ENCODE results near the gene VPS29. TPM values are rescaled to one million over a fixed set of nuclear protein-coding genes. Genes with fewer than 3 reads are reported as not detected.

The VPS29 gene
- total RNA-seq (2022): 156 and 164 TPM in 2 replicates
- Bru-seq, nascent RNA: percentile 93 among the genes with signal in this experiment
- percentile 95 among the genes with signal in this experiment for BruChase-seq, experiment 1, labeled RNA remaining after a 6-hour chase
- BruChase-seq, experiment 2, labeled RNA remaining after a 2-hour chase: percentile 96 among the genes with signal in this experiment
- long read RNA-seq, transcript VPS29-206 (4 exons, 1,523 nt): major isoform, 290 of 459 reads
- long read RNA-seq, transcript VPS29-207 (5 exons, 818 nt): minor isoform, 11 of 459 reads
- long read RNA-seq, partial matches to known transcripts: 37 of 459 reads
- long read RNA-seq, other reads (novel, unspliced or antisense): 113 of 459 reads

- no peaks in the 10 kb centered on the region for H3K9me3 Mint-ChIP-seq (ENCODE audit: low read depth, unreplicated experiment)
- peak within 1 kb of the TSS; percentile 95 for H3K4me3 Mint-ChIP-seq (ENCODE audit: low read depth, unreplicated experiment)
- CTCF ChIA-PET: interaction anchor here (0.6 to 2.7 kb wide), 3 partner anchors 34 to 125 kb away, joined by 4 to 12 read pairs (median 4); partner anchors contain the start of genes FAM216A and GPN3
- intact Hi-C loops (cut with micrococcal nuclease; ENCODE audit: unreplicated experiment): no loop called here
- peaks cover 30% of the 10 kb centered on the region for H3K36me3 Mint-ChIP-seq (ENCODE audit: insufficient read depth, unreplicated experiment)
- BruUV-seq (replicated peaks): TSS peak; percentile 85
- peak within 1 kb of the TSS; percentile 77 for H3K27ac Mint-ChIP-seq (ENCODE audit: unreplicated experiment)
- H3K27me3 Mint-ChIP-seq (ENCODE audit: unreplicated experiment): no peaks in the 10 kb centered on the region
- no peak for TF ChIP-seq CTCF (IDR thresholded peaks at IDR 0.05; ENCODE audit: unreplicated experiment)
- DNase-seq: peak; percentile 99
- H3K4me1 Mint-ChIP-seq (ENCODE audit: low read depth, unreplicated experiment): peaks cover 15% of the 10 kb centered on the region
Measured at GRCh38 chr12:110501752-110502738, at the start of gene VPS29, which contains the start of gene RAD9B. Gene VPS29, minus strand, starts transcription at chr12:110502111. Its CDS starts 60 bp downstream, at chr12:110502051. Gene RAD9B, plus strand, starts transcription at chr12:110502331. Its CDS starts 7 bp downstream, at chr12:110502338.

- H3K27me3 Mint-ChIP-seq (ENCODE audit: unreplicated experiment): no peaks in the 10 kb centered on the region
- no peak overlapping the region for H3K27ac Mint-ChIP-seq (ENCODE audit: unreplicated experiment)
- H3K9me3 Mint-ChIP-seq (ENCODE audit: low read depth, unreplicated experiment): no peaks in the 10 kb centered on the region
- peaks cover 4% of the 10 kb centered on the region for H3K36me3 Mint-ChIP-seq (ENCODE audit: insufficient read depth, unreplicated experiment)
- no peak for DNase-seq
- TSS peak; percentile 8 for BruUV-seq (replicated peaks)
- peaks cover 16% of the 10 kb centered on the region for H3K4me1 Mint-ChIP-seq (ENCODE audit: low read depth, unreplicated experiment)
- intact Hi-C loops (cut with micrococcal nuclease; ENCODE audit: unreplicated experiment): no loop called here
- H3K4me3 Mint-ChIP-seq (ENCODE audit: low read depth, unreplicated experiment): no peak overlapping the region
- CTCF ChIA-PET: interaction anchor here (1.5 kb wide), 1 partner anchor 51 kb away, joined by 22 read pairs; no protein-coding TSS in a partner anchor
- no peak for TF ChIP-seq CTCF (IDR thresholded peaks at IDR 0.05; ENCODE audit: unreplicated experiment)
Measured at GRCh38 chr12:110550981-110551380, 49.1 kb upstream of the VPS29 start.

- BruUV-seq (replicated peaks): no TSS peak
- Mint-ChIP-seq H3K27ac (ENCODE audit: unreplicated experiment) (no peak overlapping the region), H3K4me1 (ENCODE audit: low read depth, unreplicated experiment) (peaks cover 7% of the 10 kb centered on the region)
Measured at GRCh38 chr12:110549716-110550115, 47.8 kb upstream of the VPS29 start.

More at GRCh38 chr12:110549716-110550115, 47.8 kb upstream of the VPS29 start:
- Mint-ChIP-seq H3K4me3 (ENCODE audit: low read depth, unreplicated experiment) (no peak overlapping the region), H3K27me3 (ENCODE audit: unreplicated experiment) (no peaks in the 10 kb centered on the region), H3K36me3 (ENCODE audit: insufficient read depth, unreplicated experiment) (peaks cover 10% of the 10 kb centered on the region), H3K9me3 (ENCODE audit: low read depth, unreplicated experiment) (no peaks in the 10 kb centered on the region)
- CTCF ChIA-PET: no interaction called here
- intact Hi-C loops (cut with micrococcal nuclease; ENCODE audit: unreplicated experiment): no loop called here
- no peak for TF ChIP-seq CTCF (IDR thresholded peaks at IDR 0.05; ENCODE audit: unreplicated experiment)
- no peak for DNase-seq

Data from Calu3 (cell line).